GM18502 (cell line): ENCODE results near the gene TRAF3IP1.

ENCODE experiments used
- ATAC-seq: cut with Tn5 transposase; IDR thresholded peaks from one replicate; pipeline ENCODE4 v1.9.1; 2021; ENCODE audit warnings: mild to moderate bottlenecking; ENCODE audit not compliant: unreplicated experiment, poor library complexity

Gene TRAF3IP1

GRCh38 chr2:238422940-238423339 lies 102.6 kb downstream of the TRAF3IP1 start:
- no peak for ATAC-seq

- ATAC-seq, result no peak
Measured at GRCh38 chr2:238423561-238424312, 103.4 kb downstream of the TRAF3IP1 start.

- no peak for ATAC-seq
Measured at GRCh38 chr2:238424313-238424700, 104.0 kb downstream of the TRAF3IP1 start.

- no peak for ATAC-seq
Measured at GRCh38 chr2:238425505-238425978, 105.2 kb downstream of the TRAF3IP1 start.

GRCh38 chr2:238425979-238426567 lies 105.8 kb downstream of the TRAF3IP1 start:
- ATAC-seq, result peak; percentile 12

GRCh38 chr2:238426568-238427434 lies 106.5 kb downstream of the TRAF3IP1 start, which contains the start of gene ASB1:
TSS of gene ASB1 (plus strand) at chr2:238426927. CDS start at chr2:238427071, 144 bp downstream.
- peak; percentile 86 for ATAC-seq

- ATAC-seq, result peak; percentile 8
Measured at GRCh38 chr2:238427435-238428162, 107.3 kb downstream of the TRAF3IP1 start.

- no peak for ATAC-seq
Measured at GRCh38 chr2:238428866-238429265, 108.5 kb downstream of the TRAF3IP1 start.

GRCh38 chr2:238430781-238431180 lies 110.5 kb downstream of the TRAF3IP1 start:
- no peak for ATAC-seq

- ATAC-seq, result no peak
Measured at GRCh38 chr2:238431456-238431855, 111.1 kb downstream of the TRAF3IP1 start.

GRCh38 chr2:238433300-238433915 lies 113.1 kb downstream of the TRAF3IP1 start:
- no peak for ATAC-seq

- ATAC-seq, result no peak
Measured at GRCh38 chr2:238433941-238434845, 113.9 kb downstream of the TRAF3IP1 start.

- ATAC-seq, result no peak
Measured at GRCh38 chr2:238434846-238435751, 114.8 kb downstream of the TRAF3IP1 start.

GRCh38 chr2:238435752-238436096 lies 115.4 kb downstream of the TRAF3IP1 start:
- no peak for ATAC-seq

GRCh38 chr2:238438856-238439849 lies 118.8 kb downstream of the TRAF3IP1 start:
- ATAC-seq, result no peak

GRCh38 chr2:238439917-238440316 lies 119.6 kb downstream of the TRAF3IP1 start:
- ATAC-seq, result no peak

GRCh38 chr2:238440331-238440730 lies 120.0 kb downstream of the TRAF3IP1 start:
- ATAC-seq, result no peak
